Gastrocnemius medialis (tissue), 4 donors: ENCODE results near the gene VIPR2. TPM values are rescaled to one million over a fixed set of nuclear protein-coding genes. Genes with fewer than 3 reads are reported as not detected.

Experiments
- ATAC-seq, 2 donors: fragments of 150-250 bp; one replicate each; pipeline ENCODE4 v1.9.1; 2016
- DNase-seq, 2 donors: peaks; one replicate each; pipeline ENCODE4 v3.0.0-alpha.2; 2019
- H3K27ac ChIP-seq, 4 donors: fragments of 200-600 bp; sonication (generic); 1 replicate in 1 of 4; 2 replicates in 3 of 4; pipeline ENCODE4 v1.5.1; 2016 to 2018; ENCODE audit warnings: mild to moderate bottlenecking in 2 of 4, moderate library complexity in 1 of 4
- H3K27me3 ChIP-seq, 3 donors: fragments of 200-600 bp; sonication (generic) in 2 of 3; 1 replicate in 1 of 3; 2 replicates in 2 of 3; pipeline versions ENCODE4 v1.5.1 to v1.6.0; 2016 to 2019; ENCODE audit warnings: mild to moderate bottlenecking in 1 of 3, moderate library complexity in 1 of 3
- H3K36me3 ChIP-seq, 2 donors: fragments of 200-600 bp; sonication (generic) in 1 of 2; one replicate each; pipeline ENCODE4 v1.5.1; 2017 to 2018
- H3K4me1 ChIP-seq, 2 donors: fragments of 200-600 bp; sonication (generic) in 1 of 2; one replicate each; pipeline ENCODE4 v1.5.1; 2016 to 2017; ENCODE audit warnings: mild to moderate bottlenecking in 2 of 2
- H3K4me3 ChIP-seq, 4 donors: fragments of 200-600 bp; sonication (generic) in 3 of 4; 1 replicate in 1 of 4; 2 replicates in 3 of 4; pipeline ENCODE4 v1.5.1; 2016 to 2019; ENCODE audit warnings: mild to moderate bottlenecking in 2 of 4
- H3K9me3 ChIP-seq, 3 donors: fragments of 200-600 bp; sonication (generic) in 2 of 3; 1 replicate in 1 of 3; 2 replicates in 2 of 3; pipeline ENCODE4 v1.5.1; 2016 to 2019
- POLR2A ChIP-seq, 2 donors: fragments of 450-650 bp; IDR thresholded peaks; one replicate each; pipeline ENCODE4 v1.6.1; 2017; ENCODE audit warnings: antibody characterized with exemption in 2 of 2, mild to moderate bottlenecking in 2 of 2, moderate library complexity in 2 of 2
- in situ Hi-C, 4 donors: fragments of 200-750 bp; cut with MboI; loops; one replicate each; pipeline versions ENCODE4 v1.15.0 to v1.8.0; 2017; ENCODE audit warnings: low sequenced_read_pairs in 4 of 4
- intact Hi-C: fragments of 100-400 bp; cut with DNase I; formaldehyde crosslinking; loops from one replicate; pipeline ENCODE4 v1.15.1; 2023; ENCODE audit warnings: low total_unique reads
- total RNA-seq, 4 donors: library from RNA; depleted of rRNA; stranded (reverse); fragments of >200 nt; gene quantifications; one replicate each; pipeline versions ENCODE4 v1.1.0 to v1.2.3, GENCODE V29; 2016
- TF ChIP-seq, protein P1 (sequence below), 5 experiments: fragments of 450-650 bp in 3 of 5; fragments of 200-600 bp in 2 of 5; sonication (generic) in 2 of 5; IDR thresholded peaks in 4 of 5; conservative IDR thresholded peaks in 1 of 5; 1 replicate in 4 of 5; 2 replicates in 1 of 5; pipeline ENCODE4 v1.5.1; 2016 to 2019; ENCODE audit warnings: antibody characterized with exemption in 5 of 5, mild to moderate bottlenecking in 3 of 5, moderate library complexity in 3 of 5

Gene VIPR2
- total RNA-seq, 4 donors from 2014 or later, result 0.39 to 2.2 (median 0.80) TPM

DNA sequence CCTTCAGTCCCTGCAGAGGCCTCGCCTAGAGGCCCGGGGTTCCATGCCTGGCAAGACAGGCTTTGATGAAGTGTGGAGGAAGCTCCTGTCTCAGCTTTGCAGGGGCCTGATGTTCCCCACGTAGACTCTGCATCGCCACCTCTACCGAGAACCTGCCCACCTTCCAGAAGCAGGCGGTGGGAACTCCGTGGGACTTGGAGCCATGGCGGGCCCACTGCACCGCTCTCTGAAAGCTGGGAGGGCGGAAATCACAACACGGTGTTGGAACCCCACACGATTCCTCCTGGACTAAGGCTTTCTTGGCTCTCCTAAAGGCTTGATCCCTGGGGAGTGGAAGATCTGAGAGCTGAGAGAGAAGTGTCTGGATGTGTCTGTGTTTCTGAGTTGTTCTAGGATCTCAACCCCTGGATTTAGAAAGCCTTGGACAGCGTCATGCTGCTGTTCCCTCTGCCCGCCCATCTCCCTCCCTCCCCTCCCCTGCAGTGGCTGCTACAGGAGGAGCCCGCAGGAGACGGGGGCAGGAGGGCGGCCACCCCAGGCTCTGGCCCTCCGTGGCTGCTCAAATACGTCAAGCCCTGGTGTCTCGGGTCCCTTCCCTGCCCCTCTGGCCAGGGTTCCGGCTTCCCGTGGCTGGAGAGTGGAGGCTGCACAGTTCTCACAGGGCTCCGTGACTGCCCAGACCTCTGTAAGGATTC is 79.7 kb downstream of the VIPR2 start:
- intact Hi-C loops (no loop called here), in situ Hi-C loops (no loop called here)
- no peak for DNase-seq
- ATAC-seq, result no peak
- no peaks in the 10 kb centered on the region for H3K9me3 ChIP-seq
- H3K36me3 ChIP-seq, result no peaks in the 10 kb centered on the region
- H3K4me1 ChIP-seq, result peaks cover 19 to 26% of the 10 kb centered on the region in 2 donors
- no peak overlapping the region for H3K4me3 ChIP-seq
- no peak overlapping the region for H3K27ac ChIP-seq
- TF ChIP-seq POLR2A (IDR thresholded peaks at IDR 0.05), result no peak
- TF ChIP-seq, protein P1, sequence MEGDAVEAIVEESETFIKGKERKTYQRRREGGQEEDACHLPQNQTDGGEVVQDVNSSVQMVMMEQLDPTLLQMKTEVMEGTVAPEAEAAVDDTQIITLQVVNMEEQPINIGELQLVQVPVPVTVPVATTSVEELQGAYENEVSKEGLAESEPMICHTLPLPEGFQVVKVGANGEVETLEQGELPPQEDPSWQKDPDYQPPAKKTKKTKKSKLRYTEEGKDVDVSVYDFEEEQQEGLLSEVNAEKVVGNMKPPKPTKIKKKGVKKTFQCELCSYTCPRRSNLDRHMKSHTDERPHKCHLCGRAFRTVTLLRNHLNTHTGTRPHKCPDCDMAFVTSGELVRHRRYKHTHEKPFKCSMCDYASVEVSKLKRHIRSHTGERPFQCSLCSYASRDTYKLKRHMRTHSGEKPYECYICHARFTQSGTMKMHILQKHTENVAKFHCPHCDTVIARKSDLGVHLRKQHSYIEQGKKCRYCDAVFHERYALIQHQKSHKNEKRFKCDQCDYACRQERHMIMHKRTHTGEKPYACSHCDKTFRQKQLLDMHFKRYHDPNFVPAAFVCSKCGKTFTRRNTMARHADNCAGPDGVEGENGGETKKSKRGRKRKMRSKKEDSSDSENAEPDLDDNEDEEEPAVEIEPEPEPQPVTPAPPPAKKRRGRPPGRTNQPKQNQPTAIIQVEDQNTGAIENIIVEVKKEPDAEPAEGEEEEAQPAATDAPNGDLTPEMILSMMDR (IDR thresholded peaks at IDR 0.05 in 4 of 5, conservative IDR thresholded peaks at IDR 0.05 in 1 of 5), result no peak
- no peaks in the 10 kb centered on the region for H3K27me3 ChIP-seq

DNA sequence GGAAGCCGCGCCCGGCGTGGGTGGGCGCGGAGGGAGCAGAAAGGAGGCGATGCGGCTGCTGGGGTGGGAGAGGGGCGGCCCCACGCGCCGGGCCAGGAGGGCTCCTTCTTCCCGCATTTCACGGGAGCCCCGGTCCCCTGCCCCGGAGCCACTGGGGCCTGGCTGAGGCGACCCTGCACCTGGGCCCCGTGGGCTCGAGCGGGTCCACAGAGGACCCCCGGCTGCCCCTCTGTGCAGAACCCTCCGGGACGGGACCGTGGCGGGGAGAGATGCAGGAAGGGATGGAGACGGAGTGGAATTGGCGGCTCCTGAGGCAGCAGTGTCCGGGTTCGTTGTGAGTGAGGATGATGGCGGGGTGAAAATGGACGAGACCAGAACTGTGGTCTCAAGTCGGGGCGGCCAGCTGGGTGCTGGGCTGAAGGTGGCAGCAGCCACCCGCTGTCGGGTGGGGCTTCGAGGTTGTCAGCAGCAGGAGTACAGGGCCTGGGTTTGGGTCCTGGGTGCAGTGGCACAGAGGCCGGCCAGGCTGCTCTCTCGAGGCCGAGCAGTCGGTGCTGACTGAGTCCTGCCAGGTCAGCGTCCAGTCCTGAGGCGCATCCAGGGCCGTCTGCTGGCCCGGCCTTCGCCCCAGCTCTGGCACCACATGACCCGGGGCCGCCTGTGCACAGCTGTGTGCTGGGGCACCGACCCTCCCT is 80.4 kb downstream of the VIPR2 start:
- Histone ChIP-seq H3K9me3 (no peaks in the 10 kb centered on the region), H3K27me3 (no peaks in the 10 kb centered on the region), H3K27ac (no peak overlapping the region), H3K4me1 (peaks cover 19% of the 10 kb centered on the region in 2 donors), H3K4me3 (no peak overlapping the region), H3K36me3 (no peaks in the 10 kb centered on the region)
- ATAC-seq (no peak), DNase-seq (no peak)
- TF ChIP-seq, protein P1 (IDR thresholded peaks at IDR 0.05 in 4 of 5, conservative IDR thresholded peaks at IDR 0.05 in 1 of 5), result no peak
- no peak for TF ChIP-seq POLR2A (IDR thresholded peaks at IDR 0.05)
- intact Hi-C loops (no loop called here), in situ Hi-C loops (no loop called here)

DNA sequence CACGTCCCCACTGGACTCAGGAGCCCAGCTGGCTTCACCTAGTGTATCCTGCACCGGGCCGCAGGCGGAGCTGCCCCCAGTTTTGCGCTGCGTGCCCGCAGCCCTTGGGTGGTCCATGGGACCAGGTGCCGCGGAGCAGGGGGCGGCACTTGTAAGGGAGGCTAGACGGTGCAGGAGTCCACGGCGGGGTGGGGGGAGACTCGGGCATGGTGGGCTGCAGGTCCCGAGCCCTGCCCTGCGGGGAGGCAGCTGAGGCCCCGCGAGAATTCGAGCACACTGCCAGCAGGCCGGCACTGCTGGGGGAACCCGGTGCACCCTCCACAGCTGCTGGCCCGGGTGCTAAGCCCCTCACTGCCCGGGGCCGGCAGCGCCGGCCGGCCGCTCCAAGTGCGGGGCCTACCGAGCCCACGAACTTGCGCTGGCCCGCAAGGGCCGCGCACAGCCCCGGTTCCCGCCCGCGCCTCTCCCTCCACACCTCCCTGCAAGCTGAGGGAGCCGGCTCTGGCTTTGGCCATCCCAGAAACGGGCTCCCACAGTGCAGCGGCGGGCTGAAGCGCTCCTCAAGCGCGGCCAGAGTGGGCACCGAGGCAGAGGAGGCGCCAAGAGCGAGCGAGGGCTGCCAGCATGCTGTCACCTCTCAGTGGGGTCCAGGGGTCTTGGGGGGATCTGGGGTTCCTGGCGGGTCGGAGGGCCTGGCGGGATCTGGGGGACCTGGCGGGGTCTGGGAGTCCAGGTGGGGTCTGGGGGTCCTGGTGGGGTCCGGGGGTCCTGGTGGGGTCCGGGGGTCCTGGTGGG is 81.4 kb downstream of the VIPR2 start:
- DNase-seq, result no peak
- Histone ChIP-seq H3K27me3 (no peaks in the 10 kb centered on the region), H3K4me1 (peaks cover 9 to 10% of the 10 kb centered on the region in 2 donors), H3K4me3 (no peak overlapping the region), H3K27ac (no peak overlapping the region), H3K9me3 (no peaks in the 10 kb centered on the region), H3K36me3 (no peaks in the 10 kb centered on the region)
- TF ChIP-seq, protein P1 (IDR thresholded peaks at IDR 0.05 in 4 of 5, conservative IDR thresholded peaks at IDR 0.05 in 1 of 5), result no peak
- no peak for TF ChIP-seq POLR2A (IDR thresholded peaks at IDR 0.05)
- intact Hi-C loops (no loop called here), in situ Hi-C loops (no loop called here)
- ATAC-seq, result no peak

DNA sequence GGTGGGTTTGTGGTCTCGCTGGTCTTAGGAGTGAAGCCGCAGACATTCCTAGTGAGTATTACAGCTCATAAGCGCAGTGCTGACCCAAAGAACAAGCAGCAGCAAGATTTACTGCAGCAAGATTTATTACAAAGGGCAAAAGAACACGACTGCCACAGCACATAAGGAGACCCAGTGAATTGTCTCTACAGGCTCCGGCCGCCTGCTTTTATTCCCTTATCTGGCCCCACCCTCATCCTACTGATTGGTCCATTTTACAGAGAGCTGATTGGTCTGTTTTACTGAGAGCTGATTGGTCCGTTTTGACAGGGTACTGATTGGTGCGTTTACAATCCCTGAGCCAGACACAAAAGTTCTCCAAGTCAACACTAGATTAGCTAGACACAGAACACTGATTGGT is 82.1 kb downstream of the VIPR2 start:
- no peaks in the 10 kb centered on the region for H3K9me3 ChIP-seq
- in situ Hi-C loops, result no loop called here

More for the DNA sequence above, 82.1 kb downstream of the VIPR2 start:
- no peak overlapping the region for H3K27ac ChIP-seq
- no peak for TF ChIP-seq POLR2A (IDR thresholded peaks at IDR 0.05)
- TF ChIP-seq, protein P1 (IDR thresholded peaks at IDR 0.05 in 4 of 5, conservative IDR thresholded peaks at IDR 0.05 in 1 of 5), result no peak
- H3K4me3 ChIP-seq, result no peak overlapping the region
- no peaks in the 10 kb centered on the region for H3K27me3 ChIP-seq
- DNase-seq (no peak), ATAC-seq (no peak)
- H3K36me3 ChIP-seq, result no peaks in the 10 kb centered on the region
- H3K4me1 ChIP-seq, result peaks cover 2 to 4% of the 10 kb centered on the region in 2 donors
- intact Hi-C loops, result no loop called here
